GM19239 (cell line): ENCODE data around the gene GPI.

Source experiments
- DNase-seq: peaks from one replicate; pipeline ENCODE4 v3.0.0; 2011; ENCODE audit warnings: low spot score; ENCODE audit not compliant: insufficient read length
- FAIRE-seq: peaks from 2 replicates; lab custom pipeline; 2011; peaks lifted over from hg19 to GRCh38; lab: Jason Lieb, UNC

The GPI gene

GRCh38 chr19:34337739-34338138, 27.3 kb upstream of the GPI start:
- FAIRE-seq (no peak), DNase-seq (no peak)

- no peak for FAIRE-seq
- no peak for DNase-seq
Measured at GRCh38 chr19:34341935-34342680, 22.9 kb upstream of the GPI start.

- no peak for DNase-seq
- no peak for FAIRE-seq
Measured at GRCh38 chr19:34343751-34344150, 21.2 kb upstream of the GPI start.

- FAIRE-seq (peak; percentile 72), DNase-seq (peak; percentile 62)
Measured at GRCh38 chr19:34345947-34346351, 19.0 kb upstream of the GPI start.

GRCh38 chr19:34347561-34348165, 17.3 kb upstream of the GPI start:
- DNase-seq (no peak), FAIRE-seq (no peak)

- DNase-seq (no peak), FAIRE-seq (no peak)
Measured at GRCh38 chr19:34348899-34349487, 16.0 kb upstream of the GPI start.

- FAIRE-seq = no peak
- no peak for DNase-seq
Measured at GRCh38 chr19:34350161-34350561, 14.8 kb upstream of the GPI start.

GRCh38 chr19:34351382-34351826, 13.6 kb upstream of the GPI start:
- no peak for FAIRE-seq
- no peak for DNase-seq

- no peak for FAIRE-seq
- DNase-seq = no peak
Measured at GRCh38 chr19:34353546-34353945, 11.4 kb upstream of the GPI start.

GRCh38 chr19:34355201-34355600, 9.8 kb upstream of the GPI start:
- DNase-seq (no peak), FAIRE-seq (no peak)

GRCh38 chr19:34356875-34357274, 8.1 kb upstream of the GPI start:
- FAIRE-seq (no peak), DNase-seq (no peak)

GRCh38 chr19:34357431-34357830, 7.6 kb upstream of the GPI start:
- DNase-seq = no peak
- FAIRE-seq = no peak

GRCh38 chr19:34359140-34359953, 5.6 kb upstream of the GPI start:
- DNase-seq (peak; percentile 90), FAIRE-seq (peak; percentile 90)

GRCh38 chr19:34359954-34360315, 5.1 kb upstream of the GPI start:
- no peak for FAIRE-seq
- no peak for DNase-seq

GRCh38 chr19:34360354-34360909, 4.6 kb upstream of the GPI start:
- FAIRE-seq (no peak), DNase-seq (no peak)

GRCh38 chr19:34362679-34363069, 2.3 kb upstream of the GPI start:
- DNase-seq (no peak), FAIRE-seq (no peak)

GRCh38 chr19:34363094-34363493, 1.9 kb upstream of the GPI start:
- DNase-seq (no peak), FAIRE-seq (no peak)

- FAIRE-seq (no peak), DNase-seq (no peak)
Measured at GRCh38 chr19:34363930-34364329, 1.1 kb upstream of the GPI start.

- FAIRE-seq (no peak), DNase-seq (no peak)
Measured at GRCh38 chr19:34364462-34364829, 550 bp upstream of the GPI start.
